Neural progenitor cell (in vitro differentiated cells): ENCODE measurements around the gene CFAP58. TPM values are rescaled to one million over a fixed set of nuclear protein-coding genes. Genes with fewer than 3 reads are reported as not detected.

Source experiments
- DNase-seq: peaks from one replicate; pipeline ENCODE4 v3.0.0-alpha.2; 2016; ENCODE audit warnings: low spot score
- H2AFZ ChIP-seq: fragments of 200-600 bp; sonication (generic); replicated peaks from 2 replicates; pipeline ENCODE4 v1.6.1; 2016; ENCODE audit warnings: antibody characterized with exemption
- H3F3A ChIP-seq: fragments of 200-600 bp; sonication (generic); 2 replicates; pipeline ENCODE4 v1.6.1; 2016; ENCODE audit warnings: antibody characterized with exemption, low read depth
- H3K27ac ChIP-seq: fragments of 200-600 bp; sonication (generic); 2 replicates; pipeline ENCODE4 v1.5.1; 2016; ENCODE audit warnings: mild to moderate bottlenecking
- H3K27me3 ChIP-seq: fragments of 200-600 bp; sonication (generic); 2 replicates; pipeline ENCODE4 v1.6.1; 2016; ENCODE audit warnings: mild to moderate bottlenecking, moderate library complexity
- H3K36me3 ChIP-seq: fragments of 200-600 bp; sonication (generic); 2 replicates; pipeline ENCODE4 v1.5.1; 2016
- H3K4me1 ChIP-seq: fragments of 200-600 bp; sonication (generic); 2 replicates; pipeline ENCODE4 v1.6.1; 2016; ENCODE audit warnings: mixed run types
- H3K4me2 ChIP-seq: fragments of 200-600 bp; sonication (generic); 2 replicates; pipeline ENCODE4 v1.6.1; 2016
- H3K4me3 ChIP-seq: fragments of 200-600 bp; sonication (generic); 2 replicates; pipeline ENCODE4 v1.5.1; 2016
- H3K79me2 ChIP-seq: fragments of 200-600 bp; sonication (generic); 2 replicates; pipeline ENCODE4 v1.6.1; 2016; ENCODE audit warnings: low read depth
- H3K9ac ChIP-seq: fragments of 200-600 bp; sonication (generic); 2 replicates; pipeline ENCODE4 v1.6.1; 2016
- H3K9me3 ChIP-seq: fragments of 200-600 bp; sonication (generic); 2 replicates; pipeline ENCODE4 v1.5.1; 2016; ENCODE audit warnings: low read depth
- H4K20me1 ChIP-seq: fragments of 200-600 bp; sonication (generic); 2 replicates; pipeline ENCODE4 v1.6.1; 2016; ENCODE audit warnings: low read depth
- H3K27ac Mint-ChIP-seq: 3 replicates; pipeline ENCODE4 v1.8.0; 2021; ENCODE audit warnings: mixed read lengths
- H3K27me3 Mint-ChIP-seq: 2 replicates; pipeline ENCODE4 v1.8.0; 2022; ENCODE audit warnings: low read depth, mild to moderate bottlenecking, inconsistent platforms, moderate library complexity, mixed read lengths; ENCODE audit not compliant: insufficient read depth
- H3K36me3 Mint-ChIP-seq: 3 replicates; pipeline ENCODE4 v1.8.0; 2021; ENCODE audit warnings: mixed read lengths
- H3K4me1 Mint-ChIP-seq: 3 replicates; pipeline ENCODE4 v1.8.0; 2021; ENCODE audit warnings: mixed read lengths
- H3K4me3 Mint-ChIP-seq: 3 replicates; pipeline ENCODE4 v1.8.0; 2021; ENCODE audit warnings: mild to moderate bottlenecking, moderate library complexity, mixed read lengths
- H3K9me3 Mint-ChIP-seq: 3 replicates; pipeline ENCODE4 v1.8.0; 2020; ENCODE audit warnings: mixed read lengths
- EZH2 ChIP-seq: fragments of 200-600 bp; sonication (generic); IDR thresholded peaks from 2 replicates; pipeline ENCODE4 v1.6.1; 2017; ENCODE audit warnings: antibody characterized with exemption, mild to moderate bottlenecking, moderate library complexity
- EZH2phosphoT487 ChIP-seq: fragments of 200-600 bp; sonication (generic); IDR thresholded peaks from 2 replicates; pipeline ENCODE4 v1.6.1; 2017; ENCODE audit warnings: antibody characterized with exemption
- total RNA-seq: library from RNA; depleted of rRNA; stranded (reverse); fragments of >200 nt; gene quantifications from 2 replicates; pipeline ENCODE4 v1.2.3, GENCODE V29; 2015; ENCODE audit warnings: low replicate concordance
- TF ChIP-seq, protein P1 (sequence below): fragments of 200-600 bp; sonication (generic); IDR thresholded peaks from 2 replicates; pipeline ENCODE4 v1.5.1; 2017; ENCODE audit warnings: antibody characterized with exemption, mild to moderate bottlenecking

The CFAP58 gene
- total RNA-seq, 1 donor from 2014 or later: 1.7 TPM

GRCh38 chr10:104388830-104389229 is 35.2 kb downstream of the CFAP58 start:
- Mint-ChIP-seq H3K4me1 (no peaks in the 10 kb centered on the region), H3K27me3 (no peaks in the 10 kb centered on the region), H3K9me3 (no peaks in the 10 kb centered on the region), H3K4me3 (no peak overlapping the region), H3K36me3 (no peaks in the 10 kb centered on the region), H3K27ac (no peak overlapping the region)
- Histone ChIP-seq H3K9me3 (no peaks in the 10 kb centered on the region), H3F3A (no peaks in the 10 kb centered on the region), H4K20me1 (no peaks in the 10 kb centered on the region), H3K79me2 (no peaks in the 10 kb centered on the region), H3K4me2 (no peak overlapping the region), H3K27me3 (no peaks in the 10 kb centered on the region), H3K4me1 (no peaks in the 10 kb centered on the region), H3K9ac (no peak overlapping the region), H3K27ac (no peak overlapping the region), H2AFZ (no peak overlapping the region), H3K4me3 (no peak overlapping the region), H3K36me3 (no peaks in the 10 kb centered on the region)
- TF ChIP-seq, protein P1, sequence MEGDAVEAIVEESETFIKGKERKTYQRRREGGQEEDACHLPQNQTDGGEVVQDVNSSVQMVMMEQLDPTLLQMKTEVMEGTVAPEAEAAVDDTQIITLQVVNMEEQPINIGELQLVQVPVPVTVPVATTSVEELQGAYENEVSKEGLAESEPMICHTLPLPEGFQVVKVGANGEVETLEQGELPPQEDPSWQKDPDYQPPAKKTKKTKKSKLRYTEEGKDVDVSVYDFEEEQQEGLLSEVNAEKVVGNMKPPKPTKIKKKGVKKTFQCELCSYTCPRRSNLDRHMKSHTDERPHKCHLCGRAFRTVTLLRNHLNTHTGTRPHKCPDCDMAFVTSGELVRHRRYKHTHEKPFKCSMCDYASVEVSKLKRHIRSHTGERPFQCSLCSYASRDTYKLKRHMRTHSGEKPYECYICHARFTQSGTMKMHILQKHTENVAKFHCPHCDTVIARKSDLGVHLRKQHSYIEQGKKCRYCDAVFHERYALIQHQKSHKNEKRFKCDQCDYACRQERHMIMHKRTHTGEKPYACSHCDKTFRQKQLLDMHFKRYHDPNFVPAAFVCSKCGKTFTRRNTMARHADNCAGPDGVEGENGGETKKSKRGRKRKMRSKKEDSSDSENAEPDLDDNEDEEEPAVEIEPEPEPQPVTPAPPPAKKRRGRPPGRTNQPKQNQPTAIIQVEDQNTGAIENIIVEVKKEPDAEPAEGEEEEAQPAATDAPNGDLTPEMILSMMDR: no peak
- no peak for TF ChIP-seq EZH2
- no peak for TF ChIP-seq EZH2phosphoT487
- DNase-seq: no peak

DNA sequence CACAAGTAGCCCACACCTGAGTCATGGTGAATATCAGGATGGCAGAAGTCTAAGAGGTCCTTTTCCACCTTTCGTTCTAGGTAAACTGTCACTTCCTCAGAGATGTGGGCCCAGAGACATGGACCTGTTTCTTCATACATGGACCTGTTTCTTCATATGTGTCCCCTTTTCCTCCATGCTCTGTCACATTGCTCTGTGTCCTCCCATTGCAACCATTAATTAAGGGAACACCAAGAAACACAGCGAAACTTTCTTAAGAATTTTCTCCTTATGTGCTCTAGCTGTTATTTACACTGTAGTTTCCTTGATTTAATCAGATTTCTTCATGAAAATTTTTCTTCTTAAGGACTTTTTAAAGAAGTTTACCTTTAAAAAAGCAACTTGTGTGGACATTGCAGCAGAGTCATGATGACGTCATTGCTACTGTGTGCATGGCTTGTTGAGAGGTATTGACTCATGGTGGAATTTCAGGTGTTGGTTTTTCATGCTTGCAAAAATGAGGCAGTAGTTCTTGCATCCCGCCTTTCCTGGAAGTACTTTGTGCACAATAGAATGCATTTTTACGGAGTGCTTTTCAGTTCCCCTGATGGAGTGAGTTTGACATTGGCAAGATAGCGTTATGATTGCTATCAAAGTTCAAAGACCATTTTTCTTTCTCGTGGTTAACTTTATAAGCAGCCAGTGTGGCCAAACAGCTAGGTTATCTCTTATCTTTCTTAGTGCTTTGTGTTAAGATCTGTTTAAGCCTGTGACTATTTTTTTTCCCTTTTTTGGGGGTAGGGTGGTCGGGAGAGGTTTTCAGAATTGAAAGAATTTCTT is 37.7 kb downstream of the CFAP58 start:
- Histone ChIP-seq H3K4me3 (no peak overlapping the region), H3K4me2 (no peak overlapping the region), H3K79me2 (no peaks in the 10 kb centered on the region), H3K36me3 (no peaks in the 10 kb centered on the region), H2AFZ (no peak overlapping the region), H3K9ac (no peak overlapping the region), H3K4me1 (no peaks in the 10 kb centered on the region), H4K20me1 (no peaks in the 10 kb centered on the region), H3K27me3 (no peaks in the 10 kb centered on the region), H3K9me3 (no peaks in the 10 kb centered on the region), H3F3A (no peaks in the 10 kb centered on the region), H3K27ac (no peak overlapping the region)
- H3K36me3 Mint-ChIP-seq: no peaks in the 10 kb centered on the region
- no peak for TF ChIP-seq EZH2phosphoT487
- TF ChIP-seq EZH2: no peak
- TF ChIP-seq, protein P1: no peak
- no peaks in the 10 kb centered on the region for H3K9me3 Mint-ChIP-seq
- DNase-seq: no peak
- no peak overlapping the region for H3K4me3 Mint-ChIP-seq
- no peak overlapping the region for H3K27ac Mint-ChIP-seq
- no peaks in the 10 kb centered on the region for H3K4me1 Mint-ChIP-seq
- H3K27me3 Mint-ChIP-seq: no peaks in the 10 kb centered on the region

- no peaks in the 10 kb centered on the region for H4K20me1 ChIP-seq
- no peaks in the 10 kb centered on the region for H3K9me3 ChIP-seq
- no peak overlapping the region for H3K4me3 ChIP-seq
- H3K27me3 Mint-ChIP-seq: no peaks in the 10 kb centered on the region
- no peak overlapping the region for H3K27ac ChIP-seq
- no peaks in the 10 kb centered on the region for H3K4me1 Mint-ChIP-seq
- no peaks in the 10 kb centered on the region for H3K4me1 ChIP-seq
- no peak overlapping the region for H2AFZ ChIP-seq
- H3K27ac Mint-ChIP-seq: no peak overlapping the region
- H3K36me3 Mint-ChIP-seq: no peaks in the 10 kb centered on the region
- H3K79me2 ChIP-seq: no peaks in the 10 kb centered on the region
- no peak overlapping the region for H3K4me2 ChIP-seq
- no peaks in the 10 kb centered on the region for H3K27me3 ChIP-seq
- no peaks in the 10 kb centered on the region for H3K36me3 ChIP-seq
- H3K9ac ChIP-seq: no peak overlapping the region
- H3F3A ChIP-seq: no peaks in the 10 kb centered on the region
- H3K4me3 Mint-ChIP-seq: no peak overlapping the region
- H3K9me3 Mint-ChIP-seq: no peaks in the 10 kb centered on the region
- TF ChIP-seq, protein P1: no peak
- no peak for TF ChIP-seq EZH2
- TF ChIP-seq EZH2phosphoT487: no peak
- no peak for DNase-seq
Measured at GRCh38 chr10:104391969-104392296, 38.3 kb downstream of the CFAP58 start.
